ENCODE data around the gene GH2.

The GH2 gene

GRCh38 chr17:63836811-63837210 is 44.9 kb downstream of the GH2 start:
- peak overlapping the region; percentile 96; the same call in 1 of the 2 replicates for H3K27ac ChIP-seq
- TF ChIP-seq ZFX (IDR thresholded peaks at IDR 0.05; ENCODE audit: borderline replicate concordance) = no peak
- TF ChIP-seq, protein P1, sequence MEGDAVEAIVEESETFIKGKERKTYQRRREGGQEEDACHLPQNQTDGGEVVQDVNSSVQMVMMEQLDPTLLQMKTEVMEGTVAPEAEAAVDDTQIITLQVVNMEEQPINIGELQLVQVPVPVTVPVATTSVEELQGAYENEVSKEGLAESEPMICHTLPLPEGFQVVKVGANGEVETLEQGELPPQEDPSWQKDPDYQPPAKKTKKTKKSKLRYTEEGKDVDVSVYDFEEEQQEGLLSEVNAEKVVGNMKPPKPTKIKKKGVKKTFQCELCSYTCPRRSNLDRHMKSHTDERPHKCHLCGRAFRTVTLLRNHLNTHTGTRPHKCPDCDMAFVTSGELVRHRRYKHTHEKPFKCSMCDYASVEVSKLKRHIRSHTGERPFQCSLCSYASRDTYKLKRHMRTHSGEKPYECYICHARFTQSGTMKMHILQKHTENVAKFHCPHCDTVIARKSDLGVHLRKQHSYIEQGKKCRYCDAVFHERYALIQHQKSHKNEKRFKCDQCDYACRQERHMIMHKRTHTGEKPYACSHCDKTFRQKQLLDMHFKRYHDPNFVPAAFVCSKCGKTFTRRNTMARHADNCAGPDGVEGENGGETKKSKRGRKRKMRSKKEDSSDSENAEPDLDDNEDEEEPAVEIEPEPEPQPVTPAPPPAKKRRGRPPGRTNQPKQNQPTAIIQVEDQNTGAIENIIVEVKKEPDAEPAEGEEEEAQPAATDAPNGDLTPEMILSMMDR (IDR thresholded peaks at IDR 0.05) = no peak

DNA sequence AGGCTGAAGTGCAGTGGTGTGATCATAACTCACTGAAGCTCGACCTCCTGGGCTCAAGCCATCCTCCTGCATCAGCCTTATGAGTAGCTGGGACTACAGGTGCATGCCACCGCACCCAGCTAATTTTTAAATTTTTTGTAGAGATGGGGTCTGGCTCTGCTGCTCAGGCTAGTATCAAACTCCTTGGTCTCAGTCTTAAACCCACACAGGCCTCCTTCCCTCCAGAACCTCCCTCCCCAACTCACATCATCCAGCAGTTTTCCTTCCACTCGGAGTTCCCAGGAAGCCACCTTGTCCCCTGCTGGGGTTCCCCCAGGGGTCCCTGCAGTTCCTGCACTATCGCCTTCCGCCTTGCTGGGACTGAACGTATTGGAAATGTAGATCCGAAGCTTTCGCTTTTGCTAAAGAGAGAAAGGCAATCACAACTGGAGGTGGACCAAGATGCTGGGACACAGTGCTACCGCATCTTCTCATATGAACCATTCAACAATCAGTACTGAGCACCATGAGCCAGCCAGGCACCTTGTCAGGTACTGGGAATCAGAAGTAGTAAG is 46.5 kb downstream of the GH2 start:
- TF ChIP-seq ZFX (IDR thresholded peaks at IDR 0.05; ENCODE audit: borderline replicate concordance) = no peak
- TF ChIP-seq, protein P1 (IDR thresholded peaks at IDR 0.05) = peak; percentile 65
- H3K27ac ChIP-seq = peak overlapping the region; percentile 58

- H3K27ac ChIP-seq = peak overlapping the region; percentile 58
- TF ChIP-seq ZFX (IDR thresholded peaks at IDR 0.05; ENCODE audit: borderline replicate concordance) = no peak
- TF ChIP-seq, protein P1 (IDR thresholded peaks at IDR 0.05) = peak; percentile 93
These were observed 47.1 kb downstream of the GH2 start for GRCh38 chr17:63834431-63835166.

GRCh38 chr17:63833741-63834373 is 47.9 kb downstream of the GH2 start:
- peak overlapping the region; percentile 58 for H3K27ac ChIP-seq
- TF ChIP-seq, protein P1 (IDR thresholded peaks at IDR 0.05) = no peak

DNA sequence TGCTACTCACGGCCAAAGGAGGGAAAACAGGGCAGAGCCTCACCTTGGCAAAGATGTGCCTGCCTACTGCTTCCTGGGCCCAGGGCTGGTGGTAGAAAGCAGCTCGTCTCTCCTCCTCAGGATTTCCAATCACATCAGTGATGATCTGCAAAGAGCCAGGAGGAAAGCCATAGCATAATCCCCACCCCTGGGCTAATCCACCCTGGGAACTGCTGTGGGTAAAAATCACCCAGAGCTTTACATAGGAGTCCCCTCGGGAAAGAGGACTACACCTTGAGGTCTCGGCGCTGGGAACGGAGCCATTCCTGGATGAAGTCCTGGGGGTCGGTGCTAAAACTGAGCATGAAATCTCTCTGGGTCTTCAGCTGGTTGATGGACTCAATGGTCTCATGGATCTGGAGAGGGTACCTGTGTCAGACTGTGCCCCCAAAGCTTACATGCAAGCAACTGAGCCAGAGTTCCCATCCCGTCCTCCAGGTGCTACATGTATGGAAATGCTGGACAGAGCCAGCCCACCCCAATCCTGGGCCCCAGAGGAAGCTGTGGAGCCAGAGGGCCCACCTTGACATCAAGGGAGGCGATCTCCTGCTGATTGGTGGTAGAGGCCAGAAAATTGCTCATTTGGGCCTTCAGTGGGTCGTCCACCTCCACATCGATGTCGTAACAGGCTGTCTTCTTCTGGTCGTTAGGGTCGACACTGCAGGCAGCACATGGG is 48.6 kb downstream of the GH2 start:
- peak overlapping the region; percentile 58 for H3K27ac ChIP-seq
- TF ChIP-seq, protein P1 (IDR thresholded peaks at IDR 0.05) = no peak
- no peak for TF ChIP-seq ZFX (IDR thresholded peaks at IDR 0.05; ENCODE audit: borderline replicate concordance)

DNA sequence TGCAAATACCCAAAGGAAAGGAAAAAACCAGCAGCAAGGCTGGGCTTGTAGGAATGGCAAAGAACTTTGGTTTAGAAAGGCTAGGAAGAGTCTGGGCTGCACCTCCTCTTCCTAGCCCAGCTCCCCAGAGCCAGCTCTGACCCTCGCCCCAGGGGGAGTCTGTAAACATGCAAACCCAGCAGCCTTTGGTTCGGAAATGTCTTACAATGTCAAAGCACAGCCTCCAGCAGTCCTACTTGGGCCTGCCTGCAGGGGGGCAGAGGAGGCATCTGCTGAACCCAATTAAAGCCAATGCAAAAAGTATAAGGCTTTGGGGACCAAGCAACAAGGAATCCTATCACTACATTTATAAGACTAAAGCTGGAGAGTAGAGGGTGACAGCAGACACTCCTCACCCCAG is 49.3 kb downstream of the GH2 start:
- TF ChIP-seq, protein P1 (IDR thresholded peaks at IDR 0.05) = no peak
- TF ChIP-seq ZFX (IDR thresholded peaks at IDR 0.05; ENCODE audit: borderline replicate concordance) = no peak
- peak overlapping the region; percentile 58 for H3K27ac ChIP-seq
